ENCODE results near the gene FCMR.

DNA sequence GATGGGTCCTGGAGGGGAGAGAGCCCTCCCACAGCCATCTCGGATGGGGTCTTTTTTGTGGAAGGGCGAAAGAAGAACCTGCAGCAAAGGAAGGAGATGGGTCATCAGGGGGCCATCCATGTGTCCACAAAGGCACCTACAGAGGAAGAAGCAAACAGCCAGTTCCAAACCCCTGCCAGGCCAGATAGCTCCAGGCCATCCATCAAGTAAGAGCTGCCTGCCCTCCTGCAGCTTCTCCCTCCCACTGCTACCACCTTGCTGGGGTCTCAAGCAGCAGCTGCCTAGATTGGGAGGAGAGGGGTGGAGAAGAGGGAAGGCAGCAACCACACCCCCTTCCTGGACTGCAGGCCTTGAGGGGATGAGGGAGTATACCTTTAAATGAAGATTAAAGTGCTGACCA, 44.0 kb upstream of the FCMR start:
- no peak for TF ChIP-seq GATA3 (IDR thresholded peaks at IDR 0.05; ENCODE audit: low read depth, low read length)
- TF ChIP-seq GATA2 (IDR thresholded peaks at IDR 0.05; ENCODE audit: low read depth, low read length), result no peak

Data from SH-SY5Y (cell line).